Esophagus muscularis mucosa (tissue), 3 donors: ENCODE measurements around the gene EEF2.

Experiments used
- POLR2A ChIP-seq: fragments of 450-650 bp; IDR thresholded peaks from one replicate; pipeline ENCODE4 v1.6.1; 2017; ENCODE audit warnings: antibody characterized with exemption, moderate library complexity, mild to moderate bottlenecking, low read depth
- POLR2AphosphoS5 ChIP-seq, 2 donors: sonication (generic); formaldehyde crosslinking; IDR thresholded peaks; one replicate each; pipeline ENCODE4 v1.6.1; 2017; ENCODE audit warnings: antibody characterized with exemption in 2 of 2
- TF ChIP-seq, protein P1 (sequence below), 3 experiments: fragments of 200-600 bp in 2 of 3; fragments of 450-650 bp in 1 of 3; sonication (generic) in 2 of 3; IDR thresholded peaks; one replicate each; pipeline ENCODE4 v1.5.1; 2017 to 2019; ENCODE audit warnings: antibody characterized with exemption in 3 of 3, mild to moderate bottlenecking in 2 of 3, moderate library complexity in 1 of 3

DNA sequence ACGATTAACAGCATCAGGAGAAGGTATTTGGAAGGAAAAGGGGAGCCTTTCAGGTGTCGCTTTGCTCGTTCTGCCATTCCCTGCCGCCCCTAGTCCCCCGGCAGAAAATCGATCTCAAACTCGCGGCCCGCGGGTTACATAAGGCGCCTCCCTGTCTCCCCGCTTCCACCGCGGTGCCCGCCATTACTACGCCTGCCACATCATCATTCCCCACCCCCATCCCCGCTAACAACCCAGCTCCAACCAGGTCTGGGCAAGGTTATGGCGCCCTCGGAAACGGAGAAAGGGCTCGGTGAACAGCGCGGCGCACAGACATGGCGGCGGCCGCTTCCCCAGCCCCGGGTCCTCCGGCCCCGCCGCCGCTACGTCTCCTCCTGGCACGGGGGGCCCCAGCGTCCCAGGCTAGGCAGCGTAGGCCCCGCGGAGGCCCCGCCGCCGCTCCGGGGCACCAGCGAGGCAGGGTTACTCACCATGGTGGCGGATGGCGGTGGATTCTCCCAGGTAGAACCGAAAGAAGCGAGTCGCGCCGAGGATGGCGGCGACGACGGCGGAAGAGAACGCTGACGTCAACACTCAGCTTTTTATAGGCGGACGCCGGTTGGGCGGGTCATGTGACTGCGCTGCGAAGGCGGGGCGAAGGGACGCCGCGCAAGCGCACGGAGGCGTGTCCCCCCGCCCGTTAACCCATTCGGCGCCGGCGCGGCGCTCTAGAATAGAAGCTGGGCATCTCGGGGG, at the start of gene EEF2:
- TF ChIP-seq, protein P1, sequence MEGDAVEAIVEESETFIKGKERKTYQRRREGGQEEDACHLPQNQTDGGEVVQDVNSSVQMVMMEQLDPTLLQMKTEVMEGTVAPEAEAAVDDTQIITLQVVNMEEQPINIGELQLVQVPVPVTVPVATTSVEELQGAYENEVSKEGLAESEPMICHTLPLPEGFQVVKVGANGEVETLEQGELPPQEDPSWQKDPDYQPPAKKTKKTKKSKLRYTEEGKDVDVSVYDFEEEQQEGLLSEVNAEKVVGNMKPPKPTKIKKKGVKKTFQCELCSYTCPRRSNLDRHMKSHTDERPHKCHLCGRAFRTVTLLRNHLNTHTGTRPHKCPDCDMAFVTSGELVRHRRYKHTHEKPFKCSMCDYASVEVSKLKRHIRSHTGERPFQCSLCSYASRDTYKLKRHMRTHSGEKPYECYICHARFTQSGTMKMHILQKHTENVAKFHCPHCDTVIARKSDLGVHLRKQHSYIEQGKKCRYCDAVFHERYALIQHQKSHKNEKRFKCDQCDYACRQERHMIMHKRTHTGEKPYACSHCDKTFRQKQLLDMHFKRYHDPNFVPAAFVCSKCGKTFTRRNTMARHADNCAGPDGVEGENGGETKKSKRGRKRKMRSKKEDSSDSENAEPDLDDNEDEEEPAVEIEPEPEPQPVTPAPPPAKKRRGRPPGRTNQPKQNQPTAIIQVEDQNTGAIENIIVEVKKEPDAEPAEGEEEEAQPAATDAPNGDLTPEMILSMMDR (IDR thresholded peaks at IDR 0.05): peak in 1 of 3 experiments; percentile 27
- TF ChIP-seq POLR2A (peak; percentile 99), POLR2AphosphoS5 (IDR thresholded peaks at IDR 0.05) (peak; percentile 100)
